Urinary bladder (tissue), 4 donors: ENCODE results near the gene ATF7. TPM values are rescaled to one million over a fixed set of nuclear protein-coding genes. Genes with fewer than 3 reads are reported as not detected.
"Not testable (repeated sequence)": the region's sequence is repeated elsewhere in the genome, so short reads cannot be mapped to it uniquely, and the experiment has no call there.

Experiments used
- DNase-seq: peaks from one replicate; pipeline ENCODE4 v3.0.0-alpha.2; 2015; ENCODE audit errors: extremely low spot score
- H3K27ac ChIP-seq: one replicate; pipeline ENCODE4 v1.5.1; 2013; ENCODE audit warnings: low read depth, mild to moderate bottlenecking, moderate library complexity
- H3K36me3 ChIP-seq: one replicate; pipeline ENCODE4 v1.6.1; 2013; ENCODE audit warnings: mild to moderate bottlenecking, moderate library complexity; ENCODE audit not compliant: insufficient read depth
- H3K4me1 ChIP-seq: one replicate; pipeline ENCODE4 v1.6.1; 2013; ENCODE audit warnings: mild to moderate bottlenecking, moderate library complexity; ENCODE audit not compliant: insufficient read depth
- H3K4me3 ChIP-seq: one replicate; pipeline ENCODE4 v1.5.1; 2013; ENCODE audit warnings: low read depth, low read length
- WGBS: extraction: QIAGEN DNeasy Blood & Tissue Kit; methylation state at CpG from one replicate; pipeline ENCODE4 v1.1.7; 2013; 5-methylcytosine and 5-hydroxymethylcytosine counted together
- polyA plus RNA-seq: library from polyadenylated mRNA; stranded (reverse); fragments of 200-250 nt; gene quantifications from one replicate; pipeline ENCODE4 v1.2.3, GENCODE V29; 2013
- total RNA-seq: library from RNA; depleted of rRNA; stranded (reverse); fragments of >200 nt; gene quantifications from one replicate; pipeline ENCODE4 v1.2.3, GENCODE V29; 2014
- donor health status: healthy with polysubstance abuse.
- donor health status: healthy.

ATF7 gene
- total and polyA plus RNA-seq, 2 donors, result 24.1 to 28.2 TPM

DNA sequence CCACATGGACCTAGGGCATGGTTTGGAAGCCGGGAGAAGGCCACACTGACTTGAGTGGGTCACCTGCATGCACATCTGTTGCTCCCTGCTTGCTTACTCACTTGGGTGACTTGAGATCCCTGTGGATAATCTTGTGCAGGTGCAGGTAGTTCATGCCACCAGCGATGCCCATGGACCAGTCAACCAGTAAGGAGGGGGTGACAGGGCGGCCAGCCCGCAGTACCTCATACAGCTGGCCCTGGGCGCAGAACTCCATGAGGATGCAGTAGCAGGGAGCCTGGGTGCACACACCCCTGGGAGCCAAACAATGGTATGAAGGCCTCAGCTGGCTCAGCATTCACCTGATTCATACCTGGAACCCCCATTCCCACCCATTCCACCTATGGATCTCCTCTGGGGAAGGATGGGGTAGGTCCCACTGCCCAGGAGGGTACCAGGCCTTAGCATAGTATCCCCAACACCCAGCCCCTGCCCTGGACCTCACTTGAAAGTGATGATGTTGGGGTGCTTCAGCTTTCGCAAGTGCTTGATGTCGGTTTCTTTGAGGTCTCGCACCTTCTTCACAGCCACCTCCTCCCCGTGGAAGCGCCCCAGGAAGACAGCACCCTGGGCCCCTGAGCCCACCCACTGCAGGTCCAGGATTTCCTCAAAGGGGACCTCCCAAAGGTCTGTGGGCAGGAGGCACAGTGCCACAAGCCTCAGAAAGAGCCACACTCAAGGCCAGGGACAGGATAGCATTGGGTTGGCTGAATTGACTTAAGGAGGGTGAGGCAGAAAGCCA is 140.0 kb downstream of the ATF7 start:
- Histone ChIP-seq H3K4me1 (no peaks in the 10 kb centered on the region), H3K36me3 (peaks cover 11% of the 10 kb centered on the region), H3K27ac (no peak overlapping the region), H3K4me3 (no peak overlapping the region)
- 95% methylated on average over 10 of the region's 10 CpGs for WGBS
- no peak for DNase-seq

GRCh38 chr12:53484686-53485575 is 141.3 kb downstream of the ATF7 start:
- WGBS, result 83% methylated on average over 10 of the region's 10 CpGs
- Histone ChIP-seq H3K4me3 (no peak overlapping the region), H3K27ac (no peak overlapping the region), H3K4me1 (no peaks in the 10 kb centered on the region), H3K36me3 (peaks cover 14% of the 10 kb centered on the region)
- DNase-seq, result no peak

DNA sequence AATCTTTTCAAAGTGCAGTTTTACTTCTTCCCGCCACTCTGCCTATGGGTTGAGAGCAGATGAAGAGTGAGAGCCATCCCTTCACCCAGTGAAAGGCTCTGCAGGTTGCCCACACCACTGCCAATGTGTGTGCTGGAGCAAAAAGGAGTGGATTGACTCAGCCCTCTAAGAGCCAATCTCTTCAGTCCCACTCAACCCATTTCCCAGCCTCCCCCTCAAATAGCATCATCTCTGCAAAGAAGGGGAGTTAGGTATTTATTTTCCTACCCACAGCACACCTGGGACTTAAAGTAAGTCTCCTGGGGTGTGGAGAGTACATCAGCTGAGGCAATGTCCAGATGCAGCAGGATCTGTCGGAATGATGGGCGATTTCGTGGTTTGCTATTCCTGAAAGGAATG is 142.2 kb downstream of the ATF7 start:
- Histone ChIP-seq H3K4me3 (no peak overlapping the region), H3K36me3 (peaks cover 14% of the 10 kb centered on the region), H3K4me1 (no peaks in the 10 kb centered on the region), H3K27ac (no peak overlapping the region)
- WGBS, result 88% methylated on average over 4 of the region's 4 CpGs
- DNase-seq, result no peak

DNA sequence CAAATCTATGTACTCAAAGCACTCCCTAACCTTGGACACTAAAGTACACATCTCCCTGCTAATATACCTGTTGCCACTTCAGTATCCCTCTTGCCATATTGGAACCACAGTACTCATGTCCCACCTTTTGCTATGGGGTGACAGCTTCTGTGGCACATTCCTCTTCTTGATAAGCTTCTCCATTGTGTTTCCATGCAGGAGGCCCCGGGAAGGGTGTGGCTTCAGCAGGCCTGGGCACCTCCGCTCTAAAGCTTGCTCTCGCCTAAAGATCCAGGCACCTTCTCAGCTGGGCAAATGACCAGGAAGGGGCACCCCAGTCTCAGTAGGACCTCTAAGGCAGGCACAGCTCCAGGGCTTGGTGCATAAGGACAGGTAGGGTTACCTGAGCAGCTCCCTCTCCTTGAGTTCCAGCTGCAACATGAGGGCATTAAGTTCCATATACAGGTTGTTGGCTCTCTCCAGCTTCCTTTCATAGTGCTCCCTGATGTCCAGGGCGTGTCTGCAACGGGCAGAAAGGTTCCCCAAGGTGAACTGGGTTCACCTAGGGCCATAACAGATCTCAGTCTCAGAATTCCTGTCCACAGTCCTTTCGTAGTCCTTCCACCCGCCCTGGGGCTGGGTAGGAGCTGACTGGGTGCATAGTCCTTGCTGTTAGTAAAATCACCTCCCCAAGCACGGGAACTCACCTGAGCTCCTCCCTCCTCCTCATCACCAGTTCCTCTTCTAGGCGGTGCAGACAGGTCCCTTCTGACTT is 142.8 kb downstream of the ATF7 start:
- no peak for DNase-seq
- Histone ChIP-seq H3K27ac (no peak overlapping the region), H3K4me3 (no peak overlapping the region), H3K36me3 (peaks cover 14% of the 10 kb centered on the region), H3K4me1 (no peaks in the 10 kb centered on the region)
- 74% methylated on average over 9 of the region's 9 CpGs for WGBS

DNA sequence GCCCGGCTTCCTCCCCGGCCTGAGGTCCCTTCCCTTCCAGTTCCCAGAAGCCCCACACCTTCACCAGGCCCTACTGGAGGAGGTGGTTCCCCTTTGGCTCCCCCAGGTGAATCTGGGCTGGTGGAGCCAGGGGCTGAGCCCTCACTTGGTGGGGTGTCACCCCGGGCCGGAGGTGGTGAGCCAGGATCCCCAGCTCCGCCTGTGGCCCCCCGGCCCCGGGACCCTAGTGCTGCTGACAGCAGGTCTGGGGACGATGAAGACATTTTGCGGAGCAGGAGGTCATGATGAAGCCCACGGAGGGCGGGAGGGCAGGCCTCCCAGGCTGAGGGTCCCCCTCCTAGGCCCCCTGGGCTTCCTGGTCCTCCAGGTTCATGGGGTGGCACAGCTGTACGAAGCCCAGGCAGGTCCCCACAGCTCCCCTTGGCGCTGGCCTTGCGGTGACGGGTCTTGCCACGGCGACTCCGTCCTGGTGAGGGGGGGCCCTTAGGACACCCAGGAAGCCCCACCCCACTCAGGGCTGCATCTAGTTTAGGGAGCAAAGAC is 143.5 kb downstream of the ATF7 start:
- Histone ChIP-seq H3K4me3 (no peak overlapping the region), H3K4me1 (no peaks in the 10 kb centered on the region), H3K27ac (no peak overlapping the region), H3K36me3 (peaks cover 14% of the 10 kb centered on the region)
- DNase-seq, result no peak
- 75% methylated on average over 18 of the region's 18 CpGs for WGBS

GRCh38 chr12:53481939-53482586 is 144.1 kb downstream of the ATF7 start:
- Histone ChIP-seq H3K36me3 (peaks cover 14% of the 10 kb centered on the region), H3K4me1 (no peaks in the 10 kb centered on the region), H3K27ac (no peak overlapping the region), H3K4me3 (no peak overlapping the region)
- DNase-seq, result no peak
- WGBS, result 74% methylated on average over 9 of the region's 9 CpGs

DNA sequence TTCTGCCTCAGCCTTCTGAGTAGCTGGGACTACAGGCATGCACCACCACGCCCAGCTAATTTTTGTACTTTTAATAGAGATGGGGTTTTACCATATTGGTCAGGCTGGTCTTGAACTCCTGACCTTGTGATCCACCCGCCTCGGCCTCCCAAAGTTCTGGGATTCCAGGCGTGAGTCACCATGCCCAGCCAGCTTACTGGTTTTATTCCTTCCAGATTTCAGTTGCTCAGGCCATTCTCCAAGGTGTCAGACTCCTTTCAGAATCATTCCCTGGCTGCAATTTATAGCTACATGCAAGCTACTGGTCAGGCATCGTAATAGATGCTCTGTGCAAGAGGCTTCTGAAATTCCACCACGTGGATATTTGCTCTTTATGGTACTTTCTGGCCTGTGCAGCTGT is 144.7 kb downstream of the ATF7 start:
- H3K36me3 ChIP-seq, result peaks cover 14% of the 10 kb centered on the region
- not testable (repeated sequence) for H3K4me3 ChIP-seq, DNase-seq, H3K27ac ChIP-seq, H3K4me1 ChIP-seq
- 56% methylated on average over 6 of the region's 6 CpGs for WGBS

DNA sequence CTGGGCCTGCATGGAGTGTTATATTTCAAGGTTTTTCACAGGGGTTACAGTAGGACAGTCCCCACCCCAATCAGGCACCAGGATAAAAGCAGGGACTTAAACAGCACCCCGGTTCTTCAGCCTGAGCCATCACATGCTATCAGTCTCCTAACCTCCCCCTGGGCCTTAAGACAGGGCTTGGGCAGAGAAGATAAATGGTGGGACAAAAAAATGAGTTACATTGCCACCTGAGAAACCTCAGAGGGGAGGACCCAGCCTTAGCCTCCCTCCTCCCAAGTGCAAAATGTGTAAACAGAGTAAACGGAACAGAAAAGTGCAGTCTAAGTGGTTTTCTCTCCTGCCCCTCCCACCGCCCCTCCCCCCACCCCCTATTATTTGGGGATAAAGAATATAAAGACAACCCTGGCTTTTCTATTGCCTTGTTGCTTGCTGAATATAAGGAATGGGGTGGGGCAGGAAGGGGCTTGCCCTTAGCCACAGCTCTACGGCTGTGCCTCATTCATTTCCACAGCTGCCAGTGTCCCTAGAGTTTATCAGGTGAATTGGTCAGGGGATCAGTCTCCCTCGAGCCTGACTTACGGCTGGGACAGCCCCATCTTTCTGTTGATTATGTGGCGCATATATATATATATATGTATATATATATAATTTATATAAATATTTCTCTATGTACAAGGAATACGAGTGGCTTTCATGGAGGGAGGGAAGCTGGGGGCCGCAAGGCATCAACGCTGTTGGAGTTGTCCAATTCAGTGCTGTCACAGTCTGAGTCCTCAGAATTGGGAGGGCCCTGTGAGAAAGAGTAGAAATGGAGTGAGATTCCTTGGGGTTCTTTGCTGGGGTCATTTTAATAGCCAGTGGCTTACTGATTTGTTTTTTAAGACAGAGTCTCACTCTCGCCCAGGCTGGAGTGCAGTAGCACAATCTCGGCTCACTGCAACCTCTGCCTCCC is 145.4 kb downstream of the ATF7 start:
- Histone ChIP-seq H3K27ac (no peak overlapping the region), H3K4me1 (no peaks in the 10 kb centered on the region), H3K36me3 (peaks cover 17% of the 10 kb centered on the region), H3K4me3 (no peak overlapping the region)
- no peak for DNase-seq
- WGBS, result 64% methylated on average over 12 of the region's 12 CpGs

DNA sequence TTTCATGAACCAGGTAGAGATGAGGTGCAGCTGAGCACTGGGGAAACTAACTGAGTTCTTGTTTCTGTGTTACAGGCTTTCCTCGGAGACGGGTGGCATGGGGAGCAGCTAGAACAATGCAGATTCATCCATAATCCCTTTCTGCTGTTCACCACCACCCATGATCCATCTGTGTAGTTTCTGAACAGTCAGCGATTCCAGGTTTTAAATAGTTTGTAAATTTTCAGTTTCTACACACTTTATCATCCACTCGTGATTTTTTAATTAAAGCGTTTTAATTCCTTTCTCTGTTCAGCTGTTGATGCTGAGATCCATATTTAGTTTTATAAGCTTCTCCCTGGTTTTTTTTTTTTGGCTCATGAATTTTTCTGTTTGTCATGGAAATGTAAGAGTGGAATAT is 146.9 kb downstream of the ATF7 start:
- H3K27ac ChIP-seq, result no peak overlapping the region
- H3K36me3 ChIP-seq, result peaks cover 17% of the 10 kb centered on the region

DNA sequence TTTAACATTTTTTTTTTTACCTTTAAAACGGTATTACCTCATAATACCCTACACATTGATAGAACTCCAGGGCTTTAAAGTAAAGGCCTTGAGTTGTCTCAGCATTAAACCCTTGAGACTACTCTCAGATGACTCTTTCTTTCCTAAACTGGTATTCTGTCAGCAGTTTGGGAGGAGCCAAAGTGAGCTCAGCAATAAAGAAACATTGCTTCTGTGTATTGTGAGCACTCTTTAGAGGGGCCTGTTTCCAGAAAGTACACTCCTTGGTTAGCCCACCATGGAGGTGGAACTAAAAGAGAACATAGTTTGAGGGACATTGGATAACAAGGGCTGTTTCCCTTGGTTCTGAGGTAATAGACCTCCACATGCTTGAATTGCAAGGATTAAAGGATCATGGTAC is 147.3 kb downstream of the ATF7 start:
- 60% methylated on average over 1 of the region's 1 CpG for WGBS

More for the DNA sequence above, 146.9 kb downstream of the ATF7 start:
- Histone ChIP-seq H3K4me1 (no peaks in the 10 kb centered on the region), H3K4me3 (no peak overlapping the region)
- 74% methylated on average over 5 of the region's 5 CpGs for WGBS
- no peak for DNase-seq

GRCh38 chr12:53476769-53477209 is 149.4 kb downstream of the ATF7 start:
- H3K36me3 ChIP-seq, result peaks cover 15% of the 10 kb centered on the region
- no peak overlapping the region for H3K4me3 ChIP-seq
- H3K27ac ChIP-seq, result no peak overlapping the region
- no peaks in the 10 kb centered on the region for H3K4me1 ChIP-seq
- WGBS, result 69% methylated on average over 2 of the region's 2 CpGs
- no peak for DNase-seq

More for the DNA sequence above, 147.3 kb downstream of the ATF7 start:
- no peak for DNase-seq
- H3K4me3 ChIP-seq, result no peak overlapping the region
- H3K4me1 ChIP-seq, result no peaks in the 10 kb centered on the region
- no peak overlapping the region for H3K27ac ChIP-seq
- peaks cover 16% of the 10 kb centered on the region for H3K36me3 ChIP-seq

GRCh38 chr12:53474819-53475218 is 151.4 kb downstream of the ATF7 start:
- H3K36me3 ChIP-seq, result peaks cover 13% of the 10 kb centered on the region
- no peak overlapping the region for H3K27ac ChIP-seq
- 74% methylated on average over 13 of the region's 13 CpGs for WGBS
- H3K4me3 ChIP-seq, result no peak overlapping the region
- DNase-seq, result no peak
- no peaks in the 10 kb centered on the region for H3K4me1 ChIP-seq
